GM18951 (cell line): Measurements from ENCODE around the gene FOXN3.

Source experiments
- POLR2A ChIP-seq: IDR thresholded peaks from 4 replicates; pipeline ENCODE4 v1.6.1; 2011; ENCODE audit warnings: mild to moderate bottlenecking; ENCODE audit not compliant: insufficient read length, insufficient read depth; ENCODE audit errors: extremely low read depth
- in situ Hi-C: fragments of 300-500 bp; cut with MboI; formaldehyde crosslinking; loops from one replicate; pipeline ENCODE4 v1.12.0; 2022; ENCODE audit warnings: low sequenced_read_pairs, mixed read lengths, inconsistent platforms; ENCODE audit not compliant: unreplicated experiment

Gene FOXN3

GRCh38 chr14:89399157-89399556 is 17.9 kb downstream of the FOXN3 start:
- TF ChIP-seq POLR2A = no peak
- in situ Hi-C loops = no loop called here

GRCh38 chr14:89397569-89398230 is 19.3 kb downstream of the FOXN3 start:
- TF ChIP-seq POLR2A = no peak

GRCh38 chr14:89394972-89395371 is 22.1 kb downstream of the FOXN3 start:
- in situ Hi-C loops = no loop called here
- TF ChIP-seq POLR2A = no peak

More at GRCh38 chr14:89397569-89398230, 19.3 kb downstream of the FOXN3 start:
- in situ Hi-C loops = no loop called here

GRCh38 chr14:89393222-89393745 is 23.7 kb downstream of the FOXN3 start:
- TF ChIP-seq POLR2A = no peak
- in situ Hi-C loops = no loop called here

- in situ Hi-C loops = no loop called here
These were observed 24.9 kb downstream of the FOXN3 start for GRCh38 chr14:89392181-89392580.

GRCh38 chr14:89391556-89391955 is 25.5 kb downstream of the FOXN3 start:
- TF ChIP-seq POLR2A = no peak
- in situ Hi-C loops = no loop called here

More at GRCh38 chr14:89392181-89392580, 24.9 kb downstream of the FOXN3 start:
- no peak for TF ChIP-seq POLR2A

GRCh38 chr14:89391123-89391522 is 25.9 kb downstream of the FOXN3 start:
- TF ChIP-seq POLR2A = no peak
- in situ Hi-C loops = no loop called here

GRCh38 chr14:89388853-89389252 is 28.2 kb downstream of the FOXN3 start:
- no peak for TF ChIP-seq POLR2A
- in situ Hi-C loops = no loop called here

- in situ Hi-C loops = no loop called here
- no peak for TF ChIP-seq POLR2A
These were observed 28.9 kb downstream of the FOXN3 start for GRCh38 chr14:89387922-89388685.

GRCh38 chr14:89386212-89386886 is 30.7 kb downstream of the FOXN3 start:
- no peak for TF ChIP-seq POLR2A

GRCh38 chr14:89384636-89385035 is 32.4 kb downstream of the FOXN3 start:
- in situ Hi-C loops = no loop called here
- TF ChIP-seq POLR2A = no peak

More at GRCh38 chr14:89386212-89386886, 30.7 kb downstream of the FOXN3 start:
- in situ Hi-C loops = no loop called here

GRCh38 chr14:89384023-89384422 is 33.0 kb downstream of the FOXN3 start:
- in situ Hi-C loops = no loop called here
- TF ChIP-seq POLR2A = no peak
